Activated CD4-positive, alpha-beta T cell treated with anti-CD3 and anti-CD28 coated beads for 36 hours (primary cell): Measurements from ENCODE around the gene SLC25A11. TPM values are rescaled to one million over a fixed set of nuclear protein-coding genes. Genes with fewer than 3 reads are reported as not detected.

Experiments
- ATAC-seq: fragments of 200-7000 bp; cut with Tn5 transposase; one replicate; pipeline ENCODE4 v1.10.0; 2021; ENCODE audit warnings: mild to moderate bottlenecking, moderate library complexity
- CTCF ChIA-PET: fragments of 350-600 bp; sonication (Branson Sonifier 250); formaldehyde crosslinking; loops from one replicate; lab custom pipeline; 2021; ENCODE audit warnings: antibody characterized with exemption; lab: Charles Lee
- POLR2A ChIA-PET: fragments of 350-600 bp; sonication (Branson Sonifier 250); formaldehyde crosslinking; loops from one replicate; lab custom pipeline; 2021; ENCODE audit warnings: antibody characterized with exemption, inconsistent platforms; lab: Charles Lee
- DNase-seq: peaks from one replicate; pipeline ENCODE4 v3.0.0-alpha.2; 2020
- H3K27ac Mint-ChIP-seq: one replicate; pipeline ENCODE4 v1.8.0; 2021; ENCODE audit warnings: mixed read lengths
- H3K27me3 Mint-ChIP-seq: one replicate; pipeline ENCODE4 v1.8.0; 2021; ENCODE audit warnings: mixed read lengths
- H3K36me3 Mint-ChIP-seq: one replicate; pipeline ENCODE4 v1.8.0; 2021; ENCODE audit warnings: low read depth, mixed read lengths
- H3K4me1 Mint-ChIP-seq: one replicate; pipeline ENCODE4 v1.8.0; 2021; ENCODE audit warnings: mixed read lengths
- H3K4me3 Mint-ChIP-seq: one replicate; pipeline ENCODE4 v1.8.0; 2021; ENCODE audit warnings: mild to moderate bottlenecking, moderate library complexity, mixed read lengths
- H3K9me3 Mint-ChIP-seq: one replicate; pipeline ENCODE4 v1.8.0; 2021; ENCODE audit warnings: low read depth, mixed read lengths
- intact Hi-C, 2 experiments: fragments of 100-400 bp; cut with DNase I in 1 of 2; cut with micrococcal nuclease in 1 of 2; formaldehyde crosslinking; loops; one replicate each; pipeline versions ENCODE4 v1.14.2 to v1.15.1; 2022 to 2024; cut with DNase I, micrococcal nuclease
- total RNA-seq, 2 experiments: library from RNA; stranded (reverse); gene quantifications; one replicate each; pipeline ENCODE4 v1.2.3, GENCODE V29; 2021

The SLC25A11 gene, protein sequence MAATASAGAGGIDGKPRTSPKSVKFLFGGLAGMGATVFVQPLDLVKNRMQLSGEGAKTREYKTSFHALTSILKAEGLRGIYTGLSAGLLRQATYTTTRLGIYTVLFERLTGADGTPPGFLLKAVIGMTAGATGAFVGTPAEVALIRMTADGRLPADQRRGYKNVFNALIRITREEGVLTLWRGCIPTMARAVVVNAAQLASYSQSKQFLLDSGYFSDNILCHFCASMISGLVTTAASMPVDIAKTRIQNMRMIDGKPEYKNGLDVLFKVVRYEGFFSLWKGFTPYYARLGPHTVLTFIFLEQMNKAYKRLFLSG
- total RNA-seq: 10 to 100 TPM; 74.2 to 77.9 TPM

GRCh38 chr17:4939796-4940554, at the start of gene SLC25A11, which contains the start of gene RNF167:
SLC25A11 (minus strand) TSS chr17:4940046; CDS start chr17:4939910, 136 bp downstream.
RNF167 (plus strand) TSS chr17:4940268; CDS start chr17:4940910, 642 bp downstream.
- ChIA-PET POLR2A (interaction anchor here (0.7 to 1.8 kb wide), 14 partner anchors 9 to 480 kb away, joined by 3 to 16 read pairs (median 6); partner anchors contain the start of genes ARRB2, C17orf107, ENO3 and INCA1), CTCF (interaction anchor here (0.7 to 3.0 kb wide), 15 partner anchors 14 to 499 kb away, joined by 3 to 13 read pairs (median 4); partner anchors contain the start of genes C17orf107, C1QBP, CHRNE and INCA1)
- Mint-ChIP-seq H3K36me3 (peaks cover 71% of the 10 kb centered on the region), H3K4me1 (peaks cover 53% of the 10 kb centered on the region), H3K27me3 (no peaks in the 10 kb centered on the region), H3K9me3 (no peaks in the 10 kb centered on the region), H3K27ac (peak within 1 kb of the TSS; percentile 97), H3K4me3 (peak within 1 kb of the TSS; percentile 99)
- DNase-seq (peak; percentile 98), ATAC-seq (peak; percentile 83)
- intact Hi-C loops: loop anchor here (1.0 to 10.0 kb wide), 23 partner anchors 8 to 1218 kb away; partner anchors contain the start of genes INCA1 (in 2 of the 2), KIF1C (in 2 of the 2), PFN1 (in 2 of the 2) and SPAG7 (in 2 of the 2)

DNA sequence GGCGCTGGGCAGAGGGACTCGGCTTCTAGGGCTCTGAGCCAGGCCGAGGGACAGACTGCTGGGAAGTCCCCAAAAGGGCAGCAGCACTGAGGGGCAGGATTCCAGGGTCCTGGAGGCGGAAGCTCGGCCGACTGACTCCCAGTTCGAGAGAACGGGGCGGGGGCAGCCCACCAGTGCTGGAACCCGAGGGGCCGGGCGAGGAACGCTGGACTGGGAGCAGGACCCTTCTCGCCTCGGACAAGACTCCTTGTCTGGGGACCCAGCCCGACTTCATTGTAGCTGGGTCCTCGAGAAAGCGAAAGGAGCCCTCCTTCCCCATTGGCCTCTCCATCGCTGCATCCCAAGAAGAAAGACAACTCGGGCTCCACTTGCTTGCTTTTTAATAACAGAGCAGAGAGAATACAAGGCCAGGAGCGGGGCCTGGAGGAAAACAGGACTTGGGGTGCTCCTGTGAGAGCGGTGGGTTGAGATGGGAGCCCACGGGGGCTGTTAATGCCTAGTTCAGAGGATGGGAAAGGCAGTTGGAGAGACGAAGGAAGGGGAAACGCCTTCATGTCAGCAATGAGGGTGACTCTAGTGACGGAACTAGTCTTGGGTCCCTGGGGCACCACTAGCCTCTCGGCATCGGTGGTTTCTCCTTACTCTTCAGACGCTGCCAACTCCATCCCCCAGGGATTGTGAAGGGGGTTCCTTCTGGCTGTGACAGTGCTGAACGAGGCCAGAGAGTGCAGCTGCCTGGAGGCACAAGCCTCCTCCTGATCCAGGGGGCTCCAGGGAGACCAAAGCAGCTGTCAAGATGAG, 48.1 kb upstream of the SLC25A11 start:
- no peaks in the 10 kb centered on the region for H3K9me3 Mint-ChIP-seq
- intact Hi-C loops: loop anchor here (1.0 kb wide), 6 partner anchors 9 to 79 kb away; partner anchors contain the start of genes INCA1 (in 2 of the 2), KIF1C (in 2 of the 2), RNF167 (in 1 of the 2) and SLC25A11 (in 1 of the 2)
- H3K27ac Mint-ChIP-seq: peak overlapping the region; percentile 91
- H3K4me3 Mint-ChIP-seq: peak overlapping the region; percentile 93
- DNase-seq (peak; percentile 43), ATAC-seq (peak; percentile 18)
- ChIA-PET POLR2A (no interaction called here), CTCF (interaction anchor here (0.6 to 1.8 kb wide), 13 partner anchors 9 to 192 kb away, joined by 3 to 6 read pairs (median 3); partner anchors contain the start of genes CHRNE, INCA1, KIF1C and RNF167)
- H3K27me3 Mint-ChIP-seq: no peaks in the 10 kb centered on the region
- H3K36me3 Mint-ChIP-seq: peaks cover 17% of the 10 kb centered on the region
- H3K4me1 Mint-ChIP-seq: peaks cover 33% of the 10 kb centered on the region

GRCh38 chr17:4986951-4987766, 47.3 kb upstream of the SLC25A11 start, which contains the start of gene CAMTA2:
CAMTA2 (minus strand) TSS chr17:4987675; CDS start chr17:4986222, 1,453 bp downstream.
- CTCF ChIA-PET: interaction anchor here (0.6 to 1.8 kb wide), 12 partner anchors 10 to 1883 kb away, joined by 3 to 5 read pairs (median 3); partner anchors contain the start of genes INCA1 and KIF1C

GRCh38 chr17:4986403-4986802, 46.6 kb upstream of the SLC25A11 start:
- peak overlapping the region; percentile 93 for H3K4me3 Mint-ChIP-seq
- ChIA-PET CTCF (interaction anchor here (0.6 to 1.5 kb wide), 8 partner anchors 14 to 1883 kb away, joined by 3 to 5 read pairs (median 3); no protein-coding TSS in a partner anchor), POLR2A (interaction anchor here (0.6 to 1.8 kb wide), 2 partner anchors 8 to 11 kb away, joined by 3 to 4 read pairs; partner anchors contain the start of genes INCA1 and KIF1C)
- no peak for ATAC-seq
- intact Hi-C loops: no loop called here
- no peaks in the 10 kb centered on the region for H3K9me3 Mint-ChIP-seq
- H3K27ac Mint-ChIP-seq: peak overlapping the region; percentile 77
- no peak for DNase-seq
- H3K27me3 Mint-ChIP-seq: no peaks in the 10 kb centered on the region
- H3K4me1 Mint-ChIP-seq: peaks cover 31% of the 10 kb centered on the region
- H3K36me3 Mint-ChIP-seq: peaks cover 18% of the 10 kb centered on the region

More at GRCh38 chr17:4986951-4987766, 47.3 kb upstream of the SLC25A11 start, which contains the start of gene CAMTA2:
- ATAC-seq: peak; percentile 87
- Mint-ChIP-seq H3K4me3 (peak within 1 kb of the TSS; percentile 93), H3K9me3 (no peaks in the 10 kb centered on the region), H3K36me3 (peaks cover 20% of the 10 kb centered on the region), H3K27ac (peak within 1 kb of the TSS; percentile 91), H3K4me1 (peaks cover 33% of the 10 kb centered on the region), H3K27me3 (no peaks in the 10 kb centered on the region)
- POLR2A ChIA-PET: interaction anchor here (0.6 to 1.8 kb wide), 2 partner anchors 8 to 10 kb away, joined by 3 to 4 read pairs; partner anchors contain the start of genes INCA1 and KIF1C
- intact Hi-C loops: loop anchor here in 1 of 2 experiments (1.0 kb wide), 6 partner anchors 10 to 78 kb away; partner anchors contain the start of genes INCA1, KIF1C, RNF167 and SLC25A11
- peak; percentile 91 for DNase-seq

- Mint-ChIP-seq H3K9me3 (no peaks in the 10 kb centered on the region), H3K27ac (peak overlapping the region; percentile 4), H3K4me3 (no peak overlapping the region), H3K27me3 (no peaks in the 10 kb centered on the region), H3K36me3 (peaks cover 38% of the 10 kb centered on the region), H3K4me1 (peaks cover 32% of the 10 kb centered on the region)
- no peak for ATAC-seq
- DNase-seq: no peak
- ChIA-PET POLR2A (no interaction called here), CTCF (no interaction called here)
- intact Hi-C loops: no loop called here
These were observed 42.5 kb upstream of the SLC25A11 start for GRCh38 chr17:4982305-4982704.

DNA sequence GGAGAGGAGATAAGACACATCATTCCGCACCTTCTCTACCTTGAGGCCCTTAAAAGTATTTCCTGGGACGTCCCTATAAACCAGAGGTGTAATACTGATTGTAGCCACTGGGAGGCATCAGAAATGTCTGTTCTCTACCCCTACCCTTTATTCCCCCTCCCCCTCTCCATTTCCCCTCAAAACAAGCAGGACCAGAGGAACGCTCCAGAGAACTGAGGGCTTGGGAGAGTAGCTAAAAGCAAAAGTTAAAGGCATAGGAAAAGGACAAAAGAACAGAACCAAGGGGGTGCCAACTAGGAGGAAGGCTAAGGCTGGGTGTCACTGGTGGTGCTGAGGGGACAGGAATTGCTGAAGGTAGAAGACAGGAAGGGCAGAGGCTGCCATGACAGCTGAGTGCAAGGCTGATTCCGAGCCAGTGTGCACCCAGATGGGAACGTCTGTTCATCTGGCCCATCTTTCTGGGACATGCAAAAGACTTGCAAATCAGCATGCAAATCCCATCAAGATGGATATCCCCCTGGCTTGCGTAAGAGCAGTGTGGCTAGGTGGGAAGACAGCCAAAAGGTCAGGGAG, 40.9 kb upstream of the SLC25A11 start:
- CTCF ChIA-PET: interaction anchor here (1.0 to 3.4 kb wide), 10 partner anchors 8 to 82 kb away, joined by 3 to 21 read pairs (median 6); partner anchors contain the start of gene SPAG7

DNA sequence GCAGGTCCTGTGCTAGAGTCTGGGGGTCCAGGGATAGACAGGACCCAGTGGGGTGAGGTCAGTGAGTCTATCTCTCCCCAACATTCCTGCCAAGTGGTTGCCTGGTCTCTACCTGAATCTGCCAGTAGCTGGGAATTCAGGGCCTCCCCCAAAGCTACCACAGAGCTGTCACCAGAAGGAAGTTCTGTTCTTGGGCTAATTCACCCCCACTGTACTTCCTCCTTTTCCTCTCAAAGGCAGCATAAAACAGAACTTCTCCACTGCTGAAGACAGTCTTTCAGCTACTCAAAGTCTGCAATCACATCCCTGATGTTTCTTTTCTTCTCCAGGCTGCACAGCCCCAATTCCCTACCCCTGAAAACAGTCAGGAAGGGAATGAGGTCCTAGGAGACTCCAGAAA, 38.9 kb upstream of the SLC25A11 start:
- Mint-ChIP-seq H3K27ac (no peak overlapping the region), H3K4me3 (no peak overlapping the region), H3K36me3 (peaks cover 39% of the 10 kb centered on the region), H3K4me1 (peaks cover 17% of the 10 kb centered on the region), H3K27me3 (no peaks in the 10 kb centered on the region), H3K9me3 (no peaks in the 10 kb centered on the region)
- intact Hi-C loops: no loop called here
- CTCF ChIA-PET: interaction anchor here (0.8 to 3.4 kb wide), 2 partner anchors 9 to 83 kb away, joined by 3 to 21 read pairs; no protein-coding TSS in a partner anchor
- no peak for ATAC-seq
- POLR2A ChIA-PET: interaction anchor here (0.5 kb wide), 1 partner anchor 13 kb away, joined by 3 read pairs; no protein-coding TSS in a partner anchor
- DNase-seq: no peak

More for the DNA sequence above, 40.9 kb upstream of the SLC25A11 start:
- Mint-ChIP-seq H3K4me3 (no peak overlapping the region), H3K27me3 (no peaks in the 10 kb centered on the region), H3K36me3 (peaks cover 36% of the 10 kb centered on the region), H3K27ac (peak overlapping the region; percentile 69), H3K4me1 (peaks cover 23% of the 10 kb centered on the region), H3K9me3 (no peaks in the 10 kb centered on the region)
- intact Hi-C loops: loop anchor here (1.0 to 2.0 kb wide), 3 partner anchors 14 to 82 kb away; partner anchors contain the start of gene SPAG7 (in 1 of the 2)
- DNase-seq (peak; percentile 57), ATAC-seq (peak; percentile 94)
- POLR2A ChIA-PET: interaction anchor here (1.5 kb wide), 1 partner anchor 11 kb away, joined by 3 read pairs; no protein-coding TSS in a partner anchor

DNA sequence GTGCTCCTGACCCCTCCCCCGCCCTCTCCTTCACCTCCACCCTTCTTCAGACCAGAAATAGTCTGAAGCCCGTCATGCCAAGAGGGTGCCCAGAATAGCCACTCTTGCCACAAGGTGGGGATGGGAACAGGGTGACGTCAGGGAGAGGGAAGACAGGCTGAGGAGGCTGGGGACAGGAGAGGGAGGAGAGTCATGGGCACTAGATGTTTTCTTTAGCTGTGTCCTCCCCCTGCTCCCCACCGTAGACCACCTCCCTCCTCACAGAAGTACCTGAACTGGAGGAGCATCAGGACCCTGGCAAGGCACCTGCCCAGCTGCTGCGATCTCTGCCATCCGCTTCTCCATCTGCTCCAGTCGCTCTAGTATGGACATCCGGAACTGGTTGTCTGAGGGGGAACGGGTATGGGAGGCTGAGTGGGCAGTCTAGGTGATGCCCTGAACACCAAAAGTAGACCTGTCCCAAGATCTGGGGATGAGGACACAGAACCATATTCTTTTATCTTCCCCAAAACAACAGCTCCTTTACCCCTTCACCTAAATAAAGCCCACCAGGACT, 34.3 kb upstream of the SLC25A11 start:
- Mint-ChIP-seq H3K27me3 (no peaks in the 10 kb centered on the region), H3K4me1 (peaks cover 21% of the 10 kb centered on the region), H3K27ac (peak overlapping the region; percentile 5), H3K4me3 (no peak overlapping the region), H3K36me3 (peaks cover 48% of the 10 kb centered on the region), H3K9me3 (no peaks in the 10 kb centered on the region)
- CTCF ChIA-PET: no interaction called here
- POLR2A ChIA-PET: no interaction called here
- no peak for ATAC-seq
- DNase-seq: no peak
- intact Hi-C loops: no loop called here
